Measurements from ENCODE around the gene MGMT.

MGMT gene

DNA sequence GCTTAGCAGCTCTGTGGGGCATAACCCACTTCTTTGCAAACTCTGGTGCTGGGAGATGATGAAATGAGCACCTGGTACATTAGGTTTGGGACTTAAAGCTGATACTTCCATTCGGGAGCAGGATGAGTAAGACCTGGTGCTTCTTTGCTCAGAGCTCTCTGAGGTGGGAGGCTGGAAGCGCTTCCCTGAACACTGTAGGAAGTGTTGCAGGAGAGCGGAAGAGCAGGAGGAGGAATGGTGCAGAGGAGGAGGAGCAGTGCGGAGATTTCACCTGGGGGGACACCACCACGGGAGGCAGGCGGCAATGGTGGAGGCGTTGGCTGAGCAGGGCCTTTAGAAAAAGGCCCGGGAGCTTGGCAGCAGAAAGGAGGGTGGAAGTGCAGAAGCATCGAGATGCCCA, 142.5 kb downstream of the MGMT start:
- TF ChIP-seq, protein P1, sequence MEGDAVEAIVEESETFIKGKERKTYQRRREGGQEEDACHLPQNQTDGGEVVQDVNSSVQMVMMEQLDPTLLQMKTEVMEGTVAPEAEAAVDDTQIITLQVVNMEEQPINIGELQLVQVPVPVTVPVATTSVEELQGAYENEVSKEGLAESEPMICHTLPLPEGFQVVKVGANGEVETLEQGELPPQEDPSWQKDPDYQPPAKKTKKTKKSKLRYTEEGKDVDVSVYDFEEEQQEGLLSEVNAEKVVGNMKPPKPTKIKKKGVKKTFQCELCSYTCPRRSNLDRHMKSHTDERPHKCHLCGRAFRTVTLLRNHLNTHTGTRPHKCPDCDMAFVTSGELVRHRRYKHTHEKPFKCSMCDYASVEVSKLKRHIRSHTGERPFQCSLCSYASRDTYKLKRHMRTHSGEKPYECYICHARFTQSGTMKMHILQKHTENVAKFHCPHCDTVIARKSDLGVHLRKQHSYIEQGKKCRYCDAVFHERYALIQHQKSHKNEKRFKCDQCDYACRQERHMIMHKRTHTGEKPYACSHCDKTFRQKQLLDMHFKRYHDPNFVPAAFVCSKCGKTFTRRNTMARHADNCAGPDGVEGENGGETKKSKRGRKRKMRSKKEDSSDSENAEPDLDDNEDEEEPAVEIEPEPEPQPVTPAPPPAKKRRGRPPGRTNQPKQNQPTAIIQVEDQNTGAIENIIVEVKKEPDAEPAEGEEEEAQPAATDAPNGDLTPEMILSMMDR (IDR thresholded peaks at IDR 0.05; ENCODE audit: low read length): no peak
- H3K27me3 ChIP-seq (replicated peaks; ENCODE audit: insufficient read depth, low read length): no peaks in the 10 kb centered on the region
- no peaks in the 10 kb centered on the region for H3K9me2 ChIP-seq (replicated peaks; ENCODE audit: insufficient read depth, low read length)
- no peaks in the 10 kb centered on the region for H3K79me2 ChIP-seq (ENCODE audit: low read length)
- no peak overlapping the region for H2AFZ ChIP-seq (ENCODE audit: low read length)
- no peaks in the 10 kb centered on the region for H3K36me3 ChIP-seq (replicated peaks; ENCODE audit: insufficient read depth, low read length)
- H4K20me1 ChIP-seq (ENCODE audit: insufficient read depth, low read length): no peaks in the 10 kb centered on the region
- no peak overlapping the region for H3K4me2 ChIP-seq (ENCODE audit: low read depth, low read length)
- H3F3A ChIP-seq (ENCODE audit: insufficient read depth, low read length): no peaks in the 10 kb centered on the region
- H3K4me3 ChIP-seq (ENCODE audit: low read length): no peak overlapping the region
- DNase-seq: no peak
- H3K9ac ChIP-seq (ENCODE audit: low read length): no peak overlapping the region
- no peaks in the 10 kb centered on the region for H3K9me3 ChIP-seq (replicated peaks; ENCODE audit: insufficient read depth, low read length)
- no peak overlapping the region for H3K27ac ChIP-seq (ENCODE audit: low read length)
- no peaks in the 10 kb centered on the region for H3K4me1 ChIP-seq (ENCODE audit: low read length)

DNA sequence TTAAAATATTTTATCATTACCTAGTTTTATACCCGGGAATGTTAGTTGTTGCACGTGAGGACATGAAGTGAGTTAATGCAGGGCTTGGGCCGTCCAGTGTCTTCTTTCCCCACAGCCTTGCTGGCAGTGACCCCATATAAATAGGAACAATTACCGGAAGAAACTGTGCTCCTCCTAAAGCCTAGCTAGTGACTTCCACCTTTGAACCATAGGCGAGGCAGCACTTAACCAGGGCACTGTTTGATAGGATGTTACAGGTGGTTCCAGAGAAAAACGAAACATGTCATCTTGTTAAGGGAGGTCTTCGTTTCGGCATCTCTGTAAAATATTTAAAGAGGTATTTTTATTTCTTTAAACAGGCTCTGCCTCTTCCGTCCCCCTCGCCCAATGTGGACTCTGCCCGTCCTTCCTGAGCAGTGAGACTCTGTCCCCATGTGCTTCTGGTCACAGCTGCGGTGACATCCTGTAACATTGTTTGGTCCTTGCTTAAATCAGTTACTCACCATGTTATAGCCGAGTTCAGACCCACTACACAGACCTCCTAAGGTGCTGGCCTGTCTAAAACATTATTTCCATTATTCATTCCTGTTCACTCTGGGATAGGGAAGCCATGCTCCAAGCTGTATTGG, 145.6 kb downstream of the MGMT start:
- Histone ChIP-seq H4K20me1 (ENCODE audit: insufficient read depth, low read length) (no peaks in the 10 kb centered on the region), H3K4me1 (ENCODE audit: low read length) (no peaks in the 10 kb centered on the region), H3K27me3 (replicated peaks; ENCODE audit: insufficient read depth, low read length) (no peaks in the 10 kb centered on the region), H3K27ac (ENCODE audit: low read length) (no peak overlapping the region), H3K4me2 (ENCODE audit: low read depth, low read length) (no peak overlapping the region), H2AFZ (ENCODE audit: low read length) (no peak overlapping the region), H3F3A (ENCODE audit: insufficient read depth, low read length) (no peaks in the 10 kb centered on the region), H3K9me2 (replicated peaks; ENCODE audit: insufficient read depth, low read length) (no peaks in the 10 kb centered on the region), H3K79me2 (ENCODE audit: low read length) (no peaks in the 10 kb centered on the region), H3K9ac (ENCODE audit: low read length) (no peak overlapping the region), H3K36me3 (replicated peaks; ENCODE audit: insufficient read depth, low read length) (no peaks in the 10 kb centered on the region), H3K9me3 (replicated peaks; ENCODE audit: insufficient read depth, low read length) (no peaks in the 10 kb centered on the region), H3K4me3 (ENCODE audit: low read length) (no peak overlapping the region)
- TF ChIP-seq EZH2phosphoT487 (IDR thresholded peaks at IDR 0.05; ENCODE audit: low read length) (no peak), EZH2 (optimal IDR thresholded peaks at IDR 0.05; ENCODE audit: low read depth, low read length) (no peak)
- TF ChIP-seq, protein P1 (IDR thresholded peaks at IDR 0.05; ENCODE audit: low read length): no peak
- no peak for DNase-seq

DNA sequence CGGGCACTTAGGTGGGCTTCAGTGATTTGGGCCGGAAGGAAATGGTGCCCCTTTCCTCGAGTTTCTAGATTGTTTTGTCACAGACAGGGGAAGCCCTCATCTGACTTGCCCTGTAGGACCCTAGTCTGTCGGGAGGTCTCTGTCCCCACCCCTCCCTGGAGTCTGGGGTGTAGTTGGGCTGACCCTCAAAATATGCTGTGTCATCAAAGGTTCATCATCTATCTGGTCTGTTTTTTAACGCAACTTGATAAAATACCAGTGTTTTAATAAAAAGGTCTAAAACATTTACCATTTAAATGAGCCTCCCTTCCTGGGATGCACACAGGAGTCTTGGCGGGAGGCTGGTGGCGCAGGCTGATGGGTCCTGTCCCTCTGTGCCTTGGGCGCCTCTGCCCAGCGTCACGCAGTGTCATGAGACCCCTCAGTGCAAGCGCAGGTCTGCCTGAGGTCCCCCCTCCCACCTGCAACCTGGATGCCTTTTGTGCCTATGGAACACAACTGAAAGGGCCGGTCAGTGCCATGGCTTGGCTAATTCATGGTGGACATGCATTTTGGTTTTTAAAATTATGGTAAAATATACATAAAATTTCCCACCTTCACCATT, 146.4 kb downstream of the MGMT start:
- no peaks in the 10 kb centered on the region for H3K4me1 ChIP-seq (ENCODE audit: low read length)
- H3K79me2 ChIP-seq (ENCODE audit: low read length): no peaks in the 10 kb centered on the region
- H3K27me3 ChIP-seq (replicated peaks; ENCODE audit: insufficient read depth, low read length): no peaks in the 10 kb centered on the region
- TF ChIP-seq, protein P1 (IDR thresholded peaks at IDR 0.05; ENCODE audit: low read length): no peak
- TF ChIP-seq EZH2phosphoT487 (IDR thresholded peaks at IDR 0.05; ENCODE audit: low read length) (no peak), EZH2 (optimal IDR thresholded peaks at IDR 0.05; ENCODE audit: low read depth, low read length) (no peak)
- no peak overlapping the region for H3K27ac ChIP-seq (ENCODE audit: low read length)
- DNase-seq: no peak
- H3K9me2 ChIP-seq (replicated peaks; ENCODE audit: insufficient read depth, low read length): no peaks in the 10 kb centered on the region
- no peak overlapping the region for H3K4me2 ChIP-seq (ENCODE audit: low read depth, low read length)
- no peaks in the 10 kb centered on the region for H3F3A ChIP-seq (ENCODE audit: insufficient read depth, low read length)
- H3K9ac ChIP-seq (ENCODE audit: low read length): no peak overlapping the region
- no peak overlapping the region for H3K4me3 ChIP-seq (ENCODE audit: low read length)
- no peaks in the 10 kb centered on the region for H4K20me1 ChIP-seq (ENCODE audit: insufficient read depth, low read length)
- H3K36me3 ChIP-seq (replicated peaks; ENCODE audit: insufficient read depth, low read length): no peaks in the 10 kb centered on the region
- H2AFZ ChIP-seq (ENCODE audit: low read length): no peak overlapping the region
- no peaks in the 10 kb centered on the region for H3K9me3 ChIP-seq (replicated peaks; ENCODE audit: insufficient read depth, low read length)
